Muscle of leg (tissue), 11 donors: Measurements from ENCODE around the gene GPR35. TPM values are rescaled to one million over a fixed set of nuclear protein-coding genes. Genes with fewer than 3 reads are reported as not detected.

Experiments
- DNase-seq: peaks from one replicate; pipeline ENCODE4 v3.0.0; 2013
- H3K27ac ChIP-seq: one replicate; pipeline ENCODE4 v1.5.1; 2013; ENCODE audit warnings: mild to moderate bottlenecking, low read length, control low read depth
- H3K27me3 ChIP-seq: one replicate; pipeline ENCODE4 v1.6.1; 2013; ENCODE audit warnings: low read length; ENCODE audit not compliant: control insufficient read depth, insufficient read depth
- H3K36me3 ChIP-seq: one replicate; pipeline ENCODE4 v1.6.1; 2013; ENCODE audit warnings: low read length; ENCODE audit not compliant: control insufficient read depth, insufficient read depth
- H3K4me1 ChIP-seq: one replicate; pipeline ENCODE4 v1.6.1; 2013; ENCODE audit warnings: low read length; ENCODE audit not compliant: control insufficient read depth, insufficient read depth
- H3K4me3 ChIP-seq: one replicate; pipeline ENCODE4 v1.5.1; 2013; ENCODE audit warnings: low read length, control low read depth
- H3K9me3 ChIP-seq: replicated peaks from 2 replicates; pipeline ENCODE4 v1.6.1; 2013; ENCODE audit warnings: low read depth, low read length; ENCODE audit not compliant: control insufficient read depth
- WGBS: methylation state at CpG from one replicate; pipeline ENCODE4 v1.1.5; 2013; ENCODE audit warnings: missing lambda C conversion rate; ENCODE audit not compliant: insufficient coverage; 5-methylcytosine and 5-hydroxymethylcytosine counted together
- polyA plus RNA-seq, 8 donors: library from polyadenylated mRNA; unstranded; fragments of 120-200 nt; gene quantifications; one replicate each; pipeline versions ENCODE4 v1.2.1 to v1.2.3, GENCODE V29; 2013; ENCODE audit warnings: inconsistent platforms in 1 of 8, low replicate concordance in 1 of 8; ENCODE audit not compliant: insufficient read length in 8 of 8, insufficient read depth in 1 of 8
- total RNA-seq: library from RNA; stranded (reverse); fragments of 120-200 nt; gene quantifications from one replicate; pipeline ENCODE4 v1.2.4, GENCODE V29; 2013

The GPR35 gene
- total and polyA plus RNA-seq, 9 donors = 0.75 to 5.1 (median 1.7) TPM

DNA sequence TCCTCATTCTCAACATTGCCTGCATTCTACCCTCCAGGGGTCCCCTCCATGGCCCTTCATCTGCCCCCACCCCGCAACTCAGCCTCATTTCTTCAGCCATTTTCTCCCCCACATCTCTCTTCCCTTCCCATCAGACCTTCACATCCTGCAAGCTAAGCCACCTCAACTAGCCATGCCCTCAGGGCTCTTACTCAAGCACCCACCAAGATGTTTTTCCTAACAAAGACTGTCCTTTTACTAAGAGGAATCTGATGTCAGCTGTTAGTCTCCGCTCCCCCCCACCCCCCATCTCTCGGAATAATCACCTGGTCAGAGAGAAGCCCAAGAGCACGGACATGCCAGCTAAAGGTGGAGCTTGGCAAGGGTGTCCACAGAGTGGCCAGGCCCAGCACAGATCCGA is 43.5 kb upstream of the GPR35 start:
- H3K36me3 ChIP-seq = peaks cover 40% of the 10 kb centered on the region
- H3K4me1 ChIP-seq = peaks cover 17% of the 10 kb centered on the region
- H3K4me3 ChIP-seq = no peak overlapping the region
- DNase-seq = no peak
- H3K27me3 ChIP-seq = no peaks in the 10 kb centered on the region
- no peak overlapping the region for H3K27ac ChIP-seq
- WGBS = 100% methylated on average over 1 of the region's 5 CpGs
- H3K9me3 ChIP-seq = peaks cover 2% of the 10 kb centered on the region

GRCh38 chr2:240582781-240583180 is 42.5 kb upstream of the GPR35 start:
- Histone ChIP-seq H3K4me1 (peaks cover 25% of the 10 kb centered on the region), H3K27me3 (no peaks in the 10 kb centered on the region), H3K27ac (no peak overlapping the region), H3K4me3 (no peak overlapping the region), H3K9me3 (peaks cover 2% of the 10 kb centered on the region), H3K36me3 (peaks cover 30% of the 10 kb centered on the region)
- DNase-seq = no peak
- 93% methylated on average over 2 of the region's 3 CpGs for whole genome bisulfite sequencing

GRCh38 chr2:240583774-240584173 is 41.5 kb upstream of the GPR35 start:
- Histone ChIP-seq H3K4me1 (peaks cover 34% of the 10 kb centered on the region), H3K27ac (no peak overlapping the region), H3K36me3 (peaks cover 22% of the 10 kb centered on the region), H3K9me3 (peaks cover 2% of the 10 kb centered on the region), H3K27me3 (no peaks in the 10 kb centered on the region), H3K4me3 (no peak overlapping the region)
- 89% methylated on average over 3 of the region's 4 CpGs for WGBS
- DNase-seq = no peak

DNA sequence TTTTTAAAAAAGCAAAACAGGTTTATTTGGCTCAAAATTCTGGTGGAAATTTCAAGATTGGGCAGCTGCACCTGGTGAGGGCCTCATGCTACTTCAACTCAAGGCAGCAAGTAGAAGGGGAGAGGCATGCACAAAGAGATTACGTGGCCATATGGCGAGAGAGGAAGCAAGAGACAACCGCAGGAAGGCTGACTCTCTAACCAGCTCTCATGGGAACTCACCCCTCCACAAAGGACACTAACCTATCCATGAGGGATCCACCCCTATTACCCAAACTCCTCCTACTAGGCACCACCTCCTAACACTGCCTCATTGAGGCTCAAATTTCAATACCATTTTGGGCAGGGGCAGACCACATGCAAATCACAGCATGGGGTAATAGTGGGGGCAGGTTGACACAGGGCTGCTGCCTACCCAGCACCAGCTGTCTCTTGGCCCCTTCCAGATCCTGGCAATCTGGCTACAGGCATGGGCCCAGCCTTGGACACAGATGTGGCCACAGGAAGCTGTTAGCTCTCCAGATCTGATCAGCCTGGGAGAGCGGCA is 40.7 kb upstream of the GPR35 start:
- no peak overlapping the region for H3K4me3 ChIP-seq
- 100% methylated on average over 1 of the region's 4 CpGs for WGBS
- no peak overlapping the region for H3K27ac ChIP-seq
- DNase-seq = no peak
- peaks cover 31% of the 10 kb centered on the region for H3K4me1 ChIP-seq
- H3K36me3 ChIP-seq = peaks cover 20% of the 10 kb centered on the region
- peaks cover 2% of the 10 kb centered on the region for H3K9me3 ChIP-seq
- H3K27me3 ChIP-seq = no peaks in the 10 kb centered on the region

GRCh38 chr2:240585101-240585500 is 40.2 kb upstream of the GPR35 start:
- no peak for DNase-seq
- peaks cover 30% of the 10 kb centered on the region for H3K4me1 ChIP-seq

DNA sequence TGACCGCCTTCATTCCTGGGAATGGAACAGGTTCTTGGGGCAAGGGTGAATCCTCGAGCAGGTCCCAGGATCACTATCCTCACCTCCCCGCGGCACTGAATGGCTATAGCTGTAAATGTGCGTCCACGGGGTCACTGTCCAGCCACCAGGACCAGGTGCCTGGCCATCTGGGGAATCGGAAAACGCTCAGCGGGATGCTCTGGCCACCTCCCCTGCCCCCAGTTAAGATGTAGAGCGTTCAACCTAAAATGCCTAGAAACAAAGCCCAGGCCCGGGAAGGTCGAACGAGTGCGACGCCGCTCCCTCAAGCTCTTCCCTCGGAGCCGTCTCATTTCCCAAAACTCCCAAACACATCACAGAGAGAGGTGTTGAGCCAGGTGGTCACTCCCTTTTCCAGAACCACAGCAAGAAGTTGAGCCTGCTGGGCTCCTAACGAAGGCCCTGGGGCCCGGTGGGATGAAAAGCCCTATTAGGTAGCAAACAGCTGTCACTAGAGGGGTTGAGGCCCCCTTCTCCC is 39.5 kb upstream of the GPR35 start:
- H3K27ac ChIP-seq = peak overlapping the region; percentile 95
- H3K36me3 ChIP-seq = peaks cover 27% of the 10 kb centered on the region
- peaks cover 2% of the 10 kb centered on the region for H3K9me3 ChIP-seq
- no peaks in the 10 kb centered on the region for H3K27me3 ChIP-seq
- peaks cover 30% of the 10 kb centered on the region for H3K4me1 ChIP-seq
- H3K4me3 ChIP-seq = peak overlapping the region; percentile 78
- 4% methylated on average over 14 of the region's 20 CpGs for WGBS
- no peak for DNase-seq

More at GRCh38 chr2:240585101-240585500, 40.2 kb upstream of the GPR35 start:
- Histone ChIP-seq H3K27ac (no peak overlapping the region), H3K4me3 (peak overlapping the region; percentile 78), H3K36me3 (peaks cover 24% of the 10 kb centered on the region), H3K27me3 (no peaks in the 10 kb centered on the region), H3K9me3 (peaks cover 2% of the 10 kb centered on the region)
- 86% methylated on average over 5 of the region's 6 CpGs for WGBS

- peaks cover 1% of the 10 kb centered on the region for H3K9me3 ChIP-seq
- H3K36me3 ChIP-seq = peaks cover 29% of the 10 kb centered on the region
- H3K27ac ChIP-seq = peak within 1 kb of the TSS; percentile 95
- no peaks in the 10 kb centered on the region for H3K27me3 ChIP-seq
- WGBS = under 1% methylated on average over 88 of the region's 88 CpGs
- peaks cover 30% of the 10 kb centered on the region for H3K4me1 ChIP-seq
- H3K4me3 ChIP-seq = peak within 1 kb of the TSS; percentile 78
- DNase-seq = peak; percentile 99
These were observed 38.9 kb upstream of the GPR35 start, which contains the start of gene CAPN10 for GRCh38 chr2:240586198-240586918. Gene CAPN10 (plus strand): TSS chr2:240586734. CDS start chr2:240586912, 178 bp downstream.

- Histone ChIP-seq H3K9me3 (no peaks in the 10 kb centered on the region), H3K27ac (no peak overlapping the region), H3K36me3 (peaks cover 35% of the 10 kb centered on the region), H3K4me3 (peak overlapping the region; percentile 78), H3K27me3 (no peaks in the 10 kb centered on the region), H3K4me1 (peaks cover 30% of the 10 kb centered on the region)
- 3% methylated on average over 60 of the region's 62 CpGs for WGBS
- DNase-seq = no peak
These were observed 38.1 kb upstream of the GPR35 start for GRCh38 chr2:240586919-240587800.

GRCh38 chr2:240588006-240588655 is 37.1 kb upstream of the GPR35 start:
- 75% methylated on average over 10 of the region's 10 CpGs for WGBS
- Histone ChIP-seq H3K4me1 (peaks cover 30% of the 10 kb centered on the region), H3K9me3 (no peaks in the 10 kb centered on the region), H3K4me3 (no peak overlapping the region), H3K27ac (no peak overlapping the region), H3K36me3 (peaks cover 36% of the 10 kb centered on the region), H3K27me3 (no peaks in the 10 kb centered on the region)
- no peak for DNase-seq
